Measurements from ENCODE around the gene KDM6A.

GRCh38 chrX:44884944-44885343 is 12.0 kb downstream of the KDM6A start:
- TF ChIP-seq MYC (IDR thresholded peaks at IDR 0.05; ENCODE audit: low read depth, low read length) = no peak
- TF ChIP-seq EZH2 (IDR thresholded peaks at IDR 0.05; ENCODE audit: borderline replicate concordance, low read depth, low read length, severe bottlenecking) = no peak
- TF ChIP-seq, protein P1, sequence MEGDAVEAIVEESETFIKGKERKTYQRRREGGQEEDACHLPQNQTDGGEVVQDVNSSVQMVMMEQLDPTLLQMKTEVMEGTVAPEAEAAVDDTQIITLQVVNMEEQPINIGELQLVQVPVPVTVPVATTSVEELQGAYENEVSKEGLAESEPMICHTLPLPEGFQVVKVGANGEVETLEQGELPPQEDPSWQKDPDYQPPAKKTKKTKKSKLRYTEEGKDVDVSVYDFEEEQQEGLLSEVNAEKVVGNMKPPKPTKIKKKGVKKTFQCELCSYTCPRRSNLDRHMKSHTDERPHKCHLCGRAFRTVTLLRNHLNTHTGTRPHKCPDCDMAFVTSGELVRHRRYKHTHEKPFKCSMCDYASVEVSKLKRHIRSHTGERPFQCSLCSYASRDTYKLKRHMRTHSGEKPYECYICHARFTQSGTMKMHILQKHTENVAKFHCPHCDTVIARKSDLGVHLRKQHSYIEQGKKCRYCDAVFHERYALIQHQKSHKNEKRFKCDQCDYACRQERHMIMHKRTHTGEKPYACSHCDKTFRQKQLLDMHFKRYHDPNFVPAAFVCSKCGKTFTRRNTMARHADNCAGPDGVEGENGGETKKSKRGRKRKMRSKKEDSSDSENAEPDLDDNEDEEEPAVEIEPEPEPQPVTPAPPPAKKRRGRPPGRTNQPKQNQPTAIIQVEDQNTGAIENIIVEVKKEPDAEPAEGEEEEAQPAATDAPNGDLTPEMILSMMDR (IDR thresholded peaks at IDR 0.05; ENCODE audit: extremely low read depth in 1 of 2, insufficient read depth in 1 of 2, low read depth in 1 of 2, low read length in 2 of 2) = no peak
- no peak for TF ChIP-seq POLR2A (IDR thresholded peaks at IDR 0.05; ENCODE audit: low read depth, low read length)
- TF ChIP-seq, protein P2, sequence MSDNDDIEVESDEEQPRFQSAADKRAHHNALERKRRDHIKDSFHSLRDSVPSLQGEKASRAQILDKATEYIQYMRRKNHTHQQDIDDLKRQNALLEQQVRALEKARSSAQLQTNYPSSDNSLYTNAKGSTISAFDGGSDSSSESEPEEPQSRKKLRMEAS (IDR thresholded peaks at IDR 0.05; ENCODE audit: insufficient read depth, insufficient read length) = no peak
- TF ChIP-seq POLR2AphosphoS5 (IDR thresholded peaks at IDR 0.05; ENCODE audit: insufficient read depth, low read depth, low read length) = no peak
- no peak for TF ChIP-seq GATA2 (IDR thresholded peaks at IDR 0.05; ENCODE audit: insufficient read depth, insufficient read length, low read depth, low read length)
- TF ChIP-seq JUN (IDR thresholded peaks at IDR 0.05; ENCODE audit: borderline replicate concordance, insufficient read depth, insufficient read length, low read depth) = no peak
